OCI-LY7 (cell line): ENCODE measurements around the gene CHST3. TPM values are rescaled to one million over a fixed set of nuclear protein-coding genes. Genes with fewer than 3 reads are reported as not detected.

Experiments used
- BruUV-seq: library from RNA; stranded (reverse); fragments of 400-500 nt; replicated peaks from 2 replicates; lab custom pipeline; 2021; lab: Mats Ljungman, UMichigan
- CTCF ChIA-PET: fragments of 300-600 bp; sonication (Branson Sonifier 250); formaldehyde crosslinking; loops from one replicate; lab custom pipeline; 2022; ENCODE audit warnings: antibody characterized with exemption; ENCODE audit not compliant: unreplicated experiment; lab: Charles Lee
- POLR2A ChIA-PET: fragments of 300-600 bp; sonication (Branson Sonifier 250); formaldehyde crosslinking; loops from one replicate; lab custom pipeline; 2022; ENCODE audit warnings: antibody characterized with exemption; lab: Charles Lee
- DNase-seq: peaks from one replicate; pipeline ENCODE4 v3.0.0-alpha.2; 2015; ENCODE audit warnings: low spot score
- H2AFZ ChIP-seq: fragments of 200-600 bp; sonication (generic), shearing (Covaris generic); 2 replicates; pipeline ENCODE4 v1.6.1; 2014; ENCODE audit warnings: mild to moderate bottlenecking, antibody characterized with exemption, low read length, moderate library complexity
- H3K27ac ChIP-seq: fragments of 200-600 bp; sonication (generic); 2 replicates; pipeline ENCODE4 v1.5.1; 2014; ENCODE audit warnings: mixed run types, low read depth, mild to moderate bottlenecking, moderate library complexity, low read length, inconsistent platforms; ENCODE audit not compliant: poor library complexity, severe bottlenecking
- H3K36me3 ChIP-seq: fragments of 200-600 bp; sonication (generic); 2 replicates; pipeline ENCODE4 v1.6.1; 2014; ENCODE audit warnings: mild to moderate bottlenecking, antibody characterized with exemption, low read length, moderate library complexity, mixed read lengths; ENCODE audit not compliant: insufficient read depth
- H3K4me1 ChIP-seq: fragments of 200-600 bp; sonication (generic); 2 replicates; pipeline ENCODE4 v1.5.1; 2014; ENCODE audit warnings: mild to moderate bottlenecking, low read length; ENCODE audit not compliant: insufficient read depth, poor library complexity, severe bottlenecking
- H3K4me2 ChIP-seq: fragments of 200-600 bp; sonication (generic); 2 replicates; pipeline ENCODE4 v1.6.1; 2014; ENCODE audit warnings: mild to moderate bottlenecking, low read length
- H3K4me3 ChIP-seq: fragments of 200-600 bp; sonication (generic); 2 replicates; pipeline ENCODE4 v1.5.1; 2014; ENCODE audit warnings: mild to moderate bottlenecking, low read depth, low read length; ENCODE audit not compliant: poor library complexity, severe bottlenecking
- H3K79me2 ChIP-seq: fragments of 200-600 bp; sonication (generic); 2 replicates; pipeline ENCODE4 v1.6.1; 2016; ENCODE audit warnings: low read depth, mild to moderate bottlenecking, low read length, moderate library complexity, mixed read lengths; ENCODE audit not compliant: insufficient read depth
- H3K9me2 ChIP-seq: fragments of 200-600 bp; sonication (generic); 2 replicates; pipeline ENCODE4 v1.6.1; 2016; ENCODE audit warnings: mild to moderate bottlenecking, low read length, mixed read lengths; ENCODE audit not compliant: insufficient read depth
- H3K9me3 ChIP-seq: fragments of 200-600 bp; sonication (generic); 2 replicates; pipeline ENCODE4 v1.6.1; 2014; ENCODE audit warnings: mild to moderate bottlenecking, mixed run types, low read length, mixed read lengths
- H4K20me1 ChIP-seq: fragments of 200-600 bp; sonication (generic); 2 replicates; pipeline ENCODE4 v1.6.1; 2014; ENCODE audit warnings: mild to moderate bottlenecking, antibody characterized with exemption, low read length, moderate library complexity, mixed read lengths; ENCODE audit not compliant: insufficient read depth
- CTCF ChIP-seq: fragments of 200-600 bp; sonication (generic); conservative IDR thresholded peaks from 2 replicates; pipeline ENCODE4 v1.5.1; 2014; ENCODE audit warnings: mild to moderate bottlenecking, antibody characterized with exemption, low read length, moderate library complexity, mixed read lengths
- EZH2phosphoT487 ChIP-seq: fragments of 200-600 bp; sonication (generic); IDR thresholded peaks from 2 replicates; pipeline ENCODE4 v1.6.1; 2018; ENCODE audit warnings: low read depth, borderline replicate concordance, mild to moderate bottlenecking, mixed run types, antibody characterized with exemption, low read length, moderate library complexity, mixed read lengths
- intact Hi-C: fragments of 100-400 bp; cut with micrococcal nuclease; formaldehyde crosslinking; loops from one replicate; pipeline ENCODE4 v1.10.0; 2022; ENCODE audit not compliant: unreplicated experiment
- total RNA-seq, 2 experiments: library from RNA; depleted of rRNA in 1 of 2; stranded (reverse); fragments of >200 nt in 1 of 2; shearing (Covaris generic) in 1 of 2; gene quantifications; 2 replicates each; pipeline ENCODE4 v1.2.3, GENCODE V29; 2014 to 2022

The CHST3 gene
- total RNA-seq, 2 experiments from 2014 or later = not detected

DNA sequence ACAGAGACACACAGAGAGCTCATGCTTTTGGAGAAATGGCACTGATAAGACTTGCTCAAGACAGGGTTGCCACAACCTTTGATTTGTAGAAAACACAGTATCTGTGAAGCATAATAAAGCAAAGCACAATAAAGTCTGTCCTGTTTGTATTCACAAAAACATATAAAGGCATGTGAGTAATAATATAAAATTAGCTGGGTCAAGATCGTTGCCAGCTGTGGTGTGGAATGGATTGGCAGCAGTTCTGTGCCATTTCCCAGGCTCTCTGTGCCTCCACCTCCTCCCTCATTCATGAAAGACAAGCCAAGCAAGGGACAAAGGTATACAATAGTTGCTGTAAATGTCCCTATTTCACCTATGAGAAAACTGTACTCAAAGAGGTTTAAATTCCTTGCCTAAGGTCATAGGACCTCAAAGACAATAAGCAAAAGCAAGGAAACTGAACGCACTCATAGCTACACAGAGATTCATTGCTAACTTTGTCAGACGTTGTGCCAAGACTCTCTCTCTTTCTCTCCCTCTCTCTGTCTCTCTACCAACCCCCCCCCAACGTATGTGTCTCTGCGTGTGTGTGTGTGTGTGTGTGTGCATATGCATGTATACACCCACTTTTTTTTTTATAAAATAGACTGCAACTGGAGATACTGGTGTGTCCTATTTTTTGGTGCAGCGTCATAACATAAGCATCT is 31.8 kb downstream of the CHST3 start:
- ChIA-PET CTCF (interaction anchor here (1.0 kb wide), 1 partner anchor 1093 kb away, joined by 3 read pairs; no protein-coding TSS in a partner anchor), POLR2A (interaction anchor here (0.6 to 0.7 kb wide), 2 partner anchors 531 to 1003 kb away, joined by 4 read pairs; no protein-coding TSS in a partner anchor)
- Histone ChIP-seq H3K27ac (no peak overlapping the region), H3K36me3 (no peaks in the 10 kb centered on the region), H3K9me2 (no peaks in the 10 kb centered on the region), H3K4me1 (peaks cover 8% of the 10 kb centered on the region), H3K4me3 (no peak overlapping the region), H2AFZ (peak overlapping the region; percentile 44; the same call in 1 of the 2 replicates), H4K20me1 (no peaks in the 10 kb centered on the region), H3K79me2 (no peaks in the 10 kb centered on the region), H3K4me2 (no peak overlapping the region), H3K9me3 (no peaks in the 10 kb centered on the region)
- no peak for DNase-seq
- BruUV-seq = no TSS peak
- intact Hi-C loops = no loop called here
- TF ChIP-seq CTCF (no peak), EZH2phosphoT487 (no peak)

GRCh38 chr10:71996592-71997371 is 32.6 kb downstream of the CHST3 start:
- DNase-seq = peak; percentile 7
- TF ChIP-seq CTCF (no peak), EZH2phosphoT487 (no peak)

More at GRCh38 chr10:71996592-71997371, 32.6 kb downstream of the CHST3 start:
- H3K4me2 ChIP-seq = peak overlapping the region; percentile 41
- H3K4me1 ChIP-seq = peaks cover 8% of the 10 kb centered on the region
- H3K36me3 ChIP-seq = no peaks in the 10 kb centered on the region
- CTCF ChIA-PET = interaction anchor here (1.0 kb wide), 1 partner anchor 1094 kb away, joined by 3 read pairs; no protein-coding TSS in a partner anchor
- no peak overlapping the region for H3K27ac ChIP-seq
- H3K79me2 ChIP-seq = no peaks in the 10 kb centered on the region
- H3K9me2 ChIP-seq = no peaks in the 10 kb centered on the region
- no peaks in the 10 kb centered on the region for H3K9me3 ChIP-seq
- H4K20me1 ChIP-seq = no peaks in the 10 kb centered on the region
- H3K4me3 ChIP-seq = no peak overlapping the region
- H2AFZ ChIP-seq = peak overlapping the region; percentile 44; the same call in 1 of the 2 replicates
- POLR2A ChIA-PET = interaction anchor here (0.7 kb wide), 1 partner anchor 1002 kb away, joined by 4 read pairs; no protein-coding TSS in a partner anchor
- no TSS peak for BruUV-seq
- intact Hi-C loops = no loop called here
